LNCaP clone FGC (cell line): ENCODE data around the gene ZNF423.

Source experiments
- DNase-seq: peaks from one replicate; pipeline ENCODE4 v3.0.0-alpha.2; 2011; ENCODE audit warnings: low read depth
- H3K4me3 ChIP-seq: 2 replicates; pipeline ENCODE4 v1.5.1; 2011; ENCODE audit warnings: mild to moderate bottlenecking, low read depth, low read length, control low read depth
- CTCF ChIP-seq: IDR thresholded peaks from 2 replicates; pipeline ENCODE4 v1.5.1; 2012; ENCODE audit warnings: mild to moderate bottlenecking; ENCODE audit not compliant: control insufficient read depth, insufficient read depth; ENCODE audit errors: extremely low read depth

Gene ZNF423

GRCh38 chr16:49542946-49543630 lies 312.8 kb downstream of the ZNF423 start:
- TF ChIP-seq CTCF: no peak
- no peak overlapping the region for H3K4me3 ChIP-seq
- no peak for DNase-seq

- no peak for TF ChIP-seq CTCF
- no peak for DNase-seq
- H3K4me3 ChIP-seq: no peak overlapping the region
Measured at GRCh38 chr16:49542391-49542891, 313.5 kb downstream of the ZNF423 start.

GRCh38 chr16:49540836-49541235 lies 315.1 kb downstream of the ZNF423 start:
- DNase-seq: no peak
- no peak overlapping the region for H3K4me3 ChIP-seq
- no peak for TF ChIP-seq CTCF

GRCh38 chr16:49539758-49540157 lies 316.2 kb downstream of the ZNF423 start:
- no peak for DNase-seq
- no peak for TF ChIP-seq CTCF

GRCh38 chr16:49537924-49538459 lies 317.9 kb downstream of the ZNF423 start:
- no peak overlapping the region for H3K4me3 ChIP-seq
- no peak for DNase-seq
- TF ChIP-seq CTCF: no peak

More at GRCh38 chr16:49539758-49540157, 316.2 kb downstream of the ZNF423 start:
- no peak overlapping the region for H3K4me3 ChIP-seq

- no peak for TF ChIP-seq CTCF
- DNase-seq: no peak
- H3K4me3 ChIP-seq: no peak overlapping the region
Measured at GRCh38 chr16:49534901-49535610, 320.9 kb downstream of the ZNF423 start.
